HG03108 (cell line): ENCODE measurements around the gene KIRREL3.

Experiments used
- ATAC-seq: cut with Tn5 transposase; IDR thresholded peaks from one replicate; pipeline ENCODE4 v1.9.1; 2021; ENCODE audit warnings: moderate library complexity; ENCODE audit not compliant: unreplicated experiment

Gene KIRREL3

GRCh38 chr11:126997641-126998040 lies 2.9 kb downstream of the KIRREL3 start:
- ATAC-seq = no peak

DNA sequence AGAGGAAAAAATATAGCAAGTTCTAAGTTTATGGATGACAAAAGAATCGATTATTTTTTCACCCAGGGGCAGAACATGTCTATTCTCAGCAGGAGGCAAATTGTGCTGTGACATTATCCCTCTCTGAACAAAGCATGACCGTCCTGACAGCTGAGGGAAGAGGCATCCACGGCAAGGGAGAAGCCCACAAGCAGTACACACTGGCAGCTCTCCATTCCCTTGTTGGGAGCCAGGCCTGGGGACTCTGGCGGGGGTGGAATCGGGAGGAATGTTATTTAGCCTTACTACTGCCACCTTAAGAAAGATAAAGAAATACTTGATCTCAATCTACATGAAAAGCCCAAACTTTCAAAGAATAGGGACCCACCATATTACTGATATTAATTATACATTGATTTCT lies 3.4 kb downstream of the KIRREL3 start:
- ATAC-seq = no peak

- ATAC-seq = no peak
These were observed 4.3 kb downstream of the KIRREL3 start for GRCh38 chr11:126996036-126996804.

DNA sequence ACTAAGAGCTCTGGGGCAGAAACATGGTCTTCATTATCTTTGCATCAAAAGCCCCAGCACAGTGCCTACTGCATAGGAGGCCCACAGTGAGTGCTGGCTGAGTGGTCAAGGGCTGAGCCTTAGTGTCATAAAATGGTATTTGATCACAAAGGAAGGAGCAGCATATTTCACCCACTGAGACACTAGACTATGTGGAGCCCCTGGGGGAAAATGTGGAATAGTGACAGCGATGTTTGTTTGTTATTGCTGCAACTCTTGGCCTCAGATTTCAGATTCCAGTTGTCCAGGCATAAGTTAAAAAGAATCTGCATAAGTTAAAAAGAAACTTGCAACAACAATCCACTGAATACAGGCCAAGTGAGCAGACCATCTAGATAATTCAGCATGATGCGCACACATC lies 7.0 kb downstream of the KIRREL3 start:
- no peak for ATAC-seq

DNA sequence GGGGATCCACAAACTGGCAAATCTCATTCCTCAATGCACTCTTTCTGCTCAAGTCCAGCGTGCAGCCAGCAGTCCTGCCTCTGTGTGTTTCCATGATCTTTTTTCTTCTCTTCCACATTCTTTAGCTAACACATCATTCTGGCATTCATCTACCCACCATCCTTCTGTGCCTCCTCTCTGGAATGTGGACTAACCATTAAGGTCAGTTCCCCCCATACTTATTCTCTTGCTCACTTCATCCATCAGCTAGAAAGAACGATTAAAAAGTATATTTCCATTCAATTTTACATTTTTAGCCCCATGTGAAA lies 7.8 kb downstream of the KIRREL3 start:
- ATAC-seq = no peak

GRCh38 chr11:126992065-126992803 lies 8.3 kb downstream of the KIRREL3 start:
- no peak for ATAC-seq

GRCh38 chr11:126991596-126991995 lies 9.0 kb downstream of the KIRREL3 start:
- no peak for ATAC-seq

GRCh38 chr11:126990716-126991480 lies 9.7 kb downstream of the KIRREL3 start:
- ATAC-seq = no peak

- no peak for ATAC-seq
These were observed 10.4 kb downstream of the KIRREL3 start for GRCh38 chr11:126989942-126990715.

GRCh38 chr11:126988655-126989054 lies 11.9 kb downstream of the KIRREL3 start:
- no peak for ATAC-seq

GRCh38 chr11:126981635-126982034 lies 18.9 kb downstream of the KIRREL3 start:
- no peak for ATAC-seq

DNA sequence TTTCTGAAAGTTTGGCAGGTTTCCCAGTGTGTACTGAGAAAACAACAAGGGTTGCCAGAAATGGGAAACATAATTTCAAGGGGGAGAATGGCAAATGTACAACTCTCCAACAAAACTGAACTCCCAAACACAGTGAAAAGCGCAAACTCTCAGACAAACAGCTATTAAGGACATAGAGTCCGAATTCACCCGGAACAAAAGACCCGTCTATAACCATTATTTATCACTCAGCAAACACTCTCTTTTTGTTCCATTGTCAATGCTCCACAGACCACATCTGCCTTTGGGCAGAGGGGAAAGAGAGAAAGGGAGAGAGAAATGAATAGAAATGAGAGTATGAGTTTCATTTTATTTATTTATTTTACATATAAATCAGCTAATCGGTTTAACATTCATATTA lies 21.7 kb downstream of the KIRREL3 start:
- no peak for ATAC-seq

DNA sequence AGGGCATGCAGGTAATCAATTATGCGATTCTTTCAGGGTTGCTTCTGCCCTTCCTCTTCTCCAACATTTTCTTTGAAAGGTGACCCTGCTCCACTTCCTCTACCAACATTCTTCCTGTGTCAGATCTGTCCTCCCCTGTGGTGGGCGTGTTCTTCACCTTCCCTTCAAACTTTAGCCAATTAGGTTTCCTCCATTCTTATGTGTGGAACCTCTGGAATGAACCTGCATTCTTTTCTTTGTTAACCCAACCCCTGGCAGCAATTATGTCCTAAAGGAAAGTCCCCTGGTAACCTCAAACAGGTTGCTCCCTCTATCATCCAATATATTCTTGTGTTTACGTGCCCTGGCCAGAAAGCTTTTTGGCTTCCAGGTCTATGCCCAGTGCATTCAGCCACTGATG lies 22.4 kb downstream of the KIRREL3 start:
- no peak for ATAC-seq

- ATAC-seq = no peak
These were observed 27.5 kb downstream of the KIRREL3 start for GRCh38 chr11:126973051-126973450.

DNA sequence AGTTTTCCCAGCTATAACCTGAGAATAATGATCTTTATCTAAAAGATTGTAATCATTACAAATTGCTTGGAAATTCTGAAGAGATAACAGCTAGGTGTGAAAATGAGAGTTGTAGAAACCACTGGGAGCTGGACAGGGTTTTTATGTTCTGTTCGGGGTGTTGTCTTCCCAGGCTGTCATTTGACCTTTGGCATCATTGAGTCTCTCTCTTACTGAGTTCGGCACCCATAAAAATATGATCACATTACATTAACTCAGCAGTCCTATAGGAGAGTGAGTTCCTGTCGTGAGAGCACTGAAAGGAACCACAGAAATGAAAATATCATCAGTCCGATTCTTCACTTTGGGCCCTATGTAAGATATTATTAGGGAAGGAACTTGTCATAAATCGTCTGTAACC lies 29.3 kb downstream of the KIRREL3 start:
- ATAC-seq = no peak

GRCh38 chr11:126969865-126970479 lies 30.6 kb downstream of the KIRREL3 start:
- ATAC-seq = no peak

GRCh38 chr11:126968915-126969314 lies 31.7 kb downstream of the KIRREL3 start:
- no peak for ATAC-seq

GRCh38 chr11:126965331-126965730 lies 35.2 kb downstream of the KIRREL3 start:
- no peak for ATAC-seq

DNA sequence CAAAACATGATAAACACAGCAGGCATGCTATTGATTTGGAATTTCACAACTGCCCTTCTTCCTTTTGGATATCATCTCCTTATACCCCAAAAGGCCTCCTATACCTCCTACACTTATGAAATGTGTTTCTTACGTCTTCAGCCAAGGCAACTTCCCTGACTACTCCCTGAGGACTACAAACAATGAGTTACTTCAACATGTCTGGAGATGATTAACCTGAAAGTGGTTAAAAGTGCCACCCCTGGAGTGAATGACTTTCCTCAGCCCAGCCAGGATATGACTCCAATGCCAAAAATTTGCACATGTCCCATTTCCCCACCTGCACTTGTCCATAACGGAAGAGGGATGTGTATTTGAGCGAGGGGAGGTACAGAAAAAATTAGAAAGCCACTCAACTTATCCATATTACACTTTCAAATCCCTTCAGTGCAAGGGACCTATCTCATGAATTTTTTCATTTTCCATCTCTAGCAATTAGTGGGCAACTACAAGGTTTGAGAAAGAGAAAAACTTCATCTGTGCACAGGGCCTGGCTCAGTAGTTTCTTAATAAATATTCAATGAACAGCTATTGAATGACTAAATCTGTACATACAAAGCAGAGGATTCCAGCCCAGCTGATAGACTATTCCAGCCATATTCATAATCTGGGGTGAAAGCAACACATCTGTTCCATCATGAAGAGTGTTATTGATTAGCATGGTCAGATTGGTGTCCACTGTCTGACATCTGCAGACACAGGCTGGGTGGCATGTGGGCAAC lies 36.8 kb downstream of the KIRREL3 start:
- no peak for ATAC-seq

- no peak for ATAC-seq
These were observed 37.5 kb downstream of the KIRREL3 start for GRCh38 chr11:126963115-126963514.
